Panc1 (cell line): ENCODE results near the gene MRPS34. TPM values are rescaled to one million over a fixed set of nuclear protein-coding genes. Genes with fewer than 3 reads are reported as not detected.

Source experiments
- ATAC-seq: fragments of 200-7000 bp; cut with Tn5 transposase; 2 replicates; pipeline ENCODE4 v1.9.1; 2020; ENCODE audit warnings: mild to moderate bottlenecking, moderate library complexity
- BruUV-seq: library from RNA; stranded (reverse); fragments of 400-500 nt; replicated peaks from 2 replicates; lab custom pipeline; 2021; lab: Mats Ljungman, UMichigan
- CTCF ChIA-PET: fragments of 300-600 bp; sonication (Branson Sonifier 250); formaldehyde crosslinking; loops from one replicate; lab custom pipeline; 2022; ENCODE audit warnings: antibody characterized with exemption; lab: Charles Lee
- POLR2A ChIA-PET: fragments of 300-600 bp; sonication (Branson Sonifier 250); formaldehyde crosslinking; loops from one replicate; lab custom pipeline; 2022; ENCODE audit warnings: antibody characterized with exemption; lab: Charles Lee
- DNase-seq: peaks from one replicate; pipeline ENCODE4 v3.0.0-alpha.2; 2010; ENCODE audit warnings: low read depth, low spot score
- H3K27ac ChIP-seq: 2 replicates; pipeline ENCODE4 v1.5.1; 2011; ENCODE audit warnings: mild to moderate bottlenecking, low read length, inconsistent platforms
- H3K27me3 ChIP-seq: fragments of 200-500 bp; sonication (Bioruptor generic); 2 replicates; pipeline ENCODE4 v1.6.0; 2014; ENCODE audit warnings: low read length, inconsistent platforms; ENCODE audit not compliant: control insufficient read depth, insufficient read depth
- H3K36me3 ChIP-seq: fragments of 200-500 bp; sonication (Bioruptor generic); 2 replicates; pipeline ENCODE4 v1.5.1; 2014; ENCODE audit warnings: inconsistent platforms, mild to moderate bottlenecking, low read length, moderate library complexity; ENCODE audit not compliant: control insufficient read depth, insufficient read depth
- H3K4me1 ChIP-seq: 2 replicates; pipeline ENCODE4 v1.5.1; 2011; ENCODE audit warnings: inconsistent platforms, mild to moderate bottlenecking, low read length, moderate library complexity; ENCODE audit not compliant: control insufficient read depth, insufficient read depth
- H3K4me3 ChIP-seq, 2 experiments: 2 replicates each; pipeline ENCODE4 v1.5.1; 2011 to 2012; ENCODE audit warnings: low read depth in 2 of 2, low read length in 2 of 2, mild to moderate bottlenecking in 2 of 2, inconsistent platforms in 1 of 2, moderate library complexity in 1 of 2
- H3K9me3 ChIP-seq: fragments of 200-500 bp; sonication (Bioruptor generic); 2 replicates; pipeline ENCODE4 v1.5.1; 2014; ENCODE audit warnings: low read depth, mild to moderate bottlenecking, inconsistent platforms, low read length, moderate library complexity; ENCODE audit not compliant: control insufficient read depth, insufficient read depth
- CTCF ChIP-seq: fragments of 450-650 bp; IDR thresholded peaks from 2 replicates; pipeline ENCODE4 v1.5.1; 2017; ENCODE audit warnings: mild to moderate bottlenecking
- POLR2AphosphoS5 ChIP-seq: IDR thresholded peaks from 2 replicates; pipeline ENCODE4 v1.6.1; 2012; ENCODE audit warnings: mild to moderate bottlenecking, low read depth, low read length, moderate library complexity
- SIN3A ChIP-seq: IDR thresholded peaks from 2 replicates; pipeline ENCODE4 v1.6.1; 2012; ENCODE audit warnings: low read depth, mild to moderate bottlenecking, low read length, moderate library complexity, borderline replicate concordance; ENCODE audit not compliant: insufficient read depth
- TCF7L2 ChIP-seq: IDR thresholded peaks from 2 replicates; pipeline ENCODE4 v1.6.1; 2011; ENCODE audit warnings: mild to moderate bottlenecking, low read depth, low read length, inconsistent platforms
- in situ Hi-C: cut with HindIII; loops from 2 replicates; pipeline ENCODE4 v1.10.0; 2016; ENCODE audit warnings: low sequenced_read_pairs, low pct_unique_long_range_greater_than_20kb
- intact Hi-C: fragments of 100-400 bp; cut with micrococcal nuclease; formaldehyde crosslinking; loops from one replicate; pipeline ENCODE4 v1.10.0; 2022; ENCODE audit not compliant: unreplicated experiment
- total RNA-seq: library from RNA; stranded (reverse); gene quantifications from one replicate; pipeline ENCODE4 v1.2.1, GENCODE V29; 2021; ENCODE audit not compliant: unreplicated experiment
- TF ChIP-seq, protein P1 (sequence below), 2 experiments: IDR thresholded peaks; 2 replicates each; pipeline ENCODE4 v1.6.1; 2011 to 2012; ENCODE audit warnings: low read depth in 2 of 2, control low read depth in 1 of 2, low read length in 1 of 2, mild to moderate bottlenecking in 1 of 2, moderate library complexity in 1 of 2; ENCODE audit not compliant: insufficient read depth in 1 of 2

The MRPS34 gene
- total RNA-seq, 1 experiment from 2014 or later, result 187 TPM

DNA sequence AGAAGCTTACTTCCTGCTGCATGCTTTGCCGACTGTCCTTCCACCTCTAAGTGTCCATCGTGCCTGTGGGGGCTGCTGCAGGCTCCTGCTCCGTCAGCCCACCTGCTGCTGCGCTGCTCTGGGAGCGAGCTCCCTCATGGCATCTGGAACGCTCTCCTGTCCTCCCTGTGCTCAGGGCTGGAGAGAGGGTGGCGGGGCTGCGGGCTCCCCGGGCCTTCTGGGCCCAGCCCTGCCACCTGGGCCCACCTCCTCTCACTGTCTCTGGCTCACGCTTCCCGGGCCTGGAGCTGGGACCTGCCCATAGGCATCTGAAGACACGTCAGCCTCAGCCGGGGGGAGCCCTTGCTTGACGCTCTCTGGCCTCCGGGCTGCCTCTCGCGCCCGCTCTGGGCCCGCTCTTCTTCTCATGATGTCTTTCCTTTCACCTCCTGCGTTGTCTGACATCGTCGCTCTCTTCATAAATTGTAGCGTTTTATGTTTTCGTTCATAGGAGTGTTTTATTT, 28.5 kb downstream of the MRPS34 start:
- no TSS peak for BruUV-seq
- ChIA-PET CTCF (no interaction called here), POLR2A (no interaction called here)
- intact Hi-C loops, result no loop called here
- Histone ChIP-seq H3K4me1 (no peaks in the 10 kb centered on the region), H3K36me3 (no peaks in the 10 kb centered on the region; the same call in 1 of the 2 replicates), H3K9me3 (no peaks in the 10 kb centered on the region), H3K4me3 (no peak overlapping the region), H3K27me3 (no peaks in the 10 kb centered on the region), H3K27ac (no peak overlapping the region)
- in situ Hi-C loops, result no loop called here
- DNase-seq, result no peak
- no peak for ATAC-seq
- no peak for TF ChIP-seq TCF7L2
- no peak for TF ChIP-seq SIN3A

DNA sequence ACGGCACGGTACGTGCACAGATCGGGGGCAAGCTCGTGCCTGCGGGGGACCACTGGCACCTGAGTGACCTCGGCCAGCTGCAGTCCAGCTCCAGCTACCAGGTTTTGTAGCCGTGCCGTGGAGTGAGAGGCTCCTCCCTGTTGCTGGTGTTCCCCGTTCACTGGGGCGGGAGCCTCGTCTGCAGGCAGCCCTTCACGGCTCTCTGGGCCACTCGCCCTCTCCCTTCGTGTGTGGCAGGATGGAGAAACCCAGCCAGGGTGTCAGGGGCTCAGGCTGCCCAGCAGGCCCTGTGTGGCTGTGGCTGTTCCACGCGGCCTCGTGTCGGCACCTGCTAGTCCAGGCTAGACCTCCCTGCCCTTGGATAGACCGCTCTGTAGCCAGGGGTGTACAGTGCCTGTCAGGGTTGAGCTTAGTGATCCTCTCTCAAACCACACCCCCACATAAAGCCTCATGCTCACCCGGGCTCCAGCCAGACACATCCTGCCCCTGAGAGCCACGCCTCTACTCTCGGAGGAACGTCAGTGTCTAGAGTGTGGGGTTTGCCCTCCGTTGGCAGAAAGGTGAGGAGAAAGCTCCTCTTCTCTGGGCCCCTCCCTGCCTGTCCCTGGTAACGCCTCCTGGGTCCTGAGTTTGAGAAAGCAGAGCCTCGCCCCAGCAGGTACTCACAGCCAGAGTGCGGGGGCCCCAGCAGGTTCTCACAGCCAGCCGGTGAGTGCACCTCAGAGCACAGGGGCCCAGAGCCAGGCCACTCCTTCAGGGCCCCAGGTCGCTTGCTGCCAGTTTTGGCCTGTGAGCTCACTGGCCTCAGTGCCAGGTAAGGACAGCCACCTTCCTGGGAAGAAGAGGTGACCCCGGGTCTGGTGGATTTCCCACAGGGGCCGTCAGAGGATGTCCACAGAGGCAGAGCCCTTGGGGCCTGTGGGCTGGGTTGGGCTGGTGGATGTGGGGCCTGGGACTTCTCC, 29.3 kb downstream of the MRPS34 start:
- TF ChIP-seq CTCF, result no peak
- TF ChIP-seq, protein P1, sequence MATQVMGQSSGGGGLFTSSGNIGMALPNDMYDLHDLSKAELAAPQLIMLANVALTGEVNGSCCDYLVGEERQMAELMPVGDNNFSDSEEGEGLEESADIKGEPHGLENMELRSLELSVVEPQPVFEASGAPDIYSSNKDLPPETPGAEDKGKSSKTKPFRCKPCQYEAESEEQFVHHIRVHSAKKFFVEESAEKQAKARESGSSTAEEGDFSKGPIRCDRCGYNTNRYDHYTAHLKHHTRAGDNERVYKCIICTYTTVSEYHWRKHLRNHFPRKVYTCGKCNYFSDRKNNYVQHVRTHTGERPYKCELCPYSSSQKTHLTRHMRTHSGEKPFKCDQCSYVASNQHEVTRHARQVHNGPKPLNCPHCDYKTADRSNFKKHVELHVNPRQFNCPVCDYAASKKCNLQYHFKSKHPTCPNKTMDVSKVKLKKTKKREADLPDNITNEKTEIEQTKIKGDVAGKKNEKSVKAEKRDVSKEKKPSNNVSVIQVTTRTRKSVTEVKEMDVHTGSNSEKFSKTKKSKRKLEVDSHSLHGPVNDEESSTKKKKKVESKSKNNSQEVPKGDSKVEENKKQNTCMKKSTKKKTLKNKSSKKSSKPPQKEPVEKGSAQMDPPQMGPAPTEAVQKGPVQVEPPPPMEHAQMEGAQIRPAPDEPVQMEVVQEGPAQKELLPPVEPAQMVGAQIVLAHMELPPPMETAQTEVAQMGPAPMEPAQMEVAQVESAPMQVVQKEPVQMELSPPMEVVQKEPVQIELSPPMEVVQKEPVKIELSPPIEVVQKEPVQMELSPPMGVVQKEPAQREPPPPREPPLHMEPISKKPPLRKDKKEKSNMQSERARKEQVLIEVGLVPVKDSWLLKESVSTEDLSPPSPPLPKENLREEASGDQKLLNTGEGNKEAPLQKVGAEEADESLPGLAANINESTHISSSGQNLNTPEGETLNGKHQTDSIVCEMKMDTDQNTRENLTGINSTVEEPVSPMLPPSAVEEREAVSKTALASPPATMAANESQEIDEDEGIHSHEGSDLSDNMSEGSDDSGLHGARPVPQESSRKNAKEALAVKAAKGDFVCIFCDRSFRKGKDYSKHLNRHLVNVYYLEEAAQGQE (IDR thresholded peaks at IDR 0.05; ENCODE audit: insufficient read depth in 1 of 2, low read depth in 2 of 2, low read length in 1 of 2), result no peak
- no peak for TF ChIP-seq POLR2AphosphoS5
- TF ChIP-seq SIN3A, result no peak
- TF ChIP-seq TCF7L2, result no peak
- Histone ChIP-seq H3K4me1 (no peaks in the 10 kb centered on the region), H3K4me3 (no peak overlapping the region), H3K36me3 (no peaks in the 10 kb centered on the region; the same call in 1 of the 2 replicates), H3K27ac (no peak overlapping the region), H3K9me3 (no peaks in the 10 kb centered on the region), H3K27me3 (no peaks in the 10 kb centered on the region)
- no peak for DNase-seq
- no TSS peak for BruUV-seq
- in situ Hi-C loops (no loop called here), intact Hi-C loops (no loop called here)
- ChIA-PET POLR2A (no interaction called here), CTCF (no interaction called here)
- no peak for ATAC-seq
